Measurements from ENCODE around the gene PXN.
"Not testable (repeated sequence)": the region's sequence is repeated elsewhere in the genome, so short reads cannot be mapped to it uniquely, and the experiment has no call there.

Gene PXN

DNA sequence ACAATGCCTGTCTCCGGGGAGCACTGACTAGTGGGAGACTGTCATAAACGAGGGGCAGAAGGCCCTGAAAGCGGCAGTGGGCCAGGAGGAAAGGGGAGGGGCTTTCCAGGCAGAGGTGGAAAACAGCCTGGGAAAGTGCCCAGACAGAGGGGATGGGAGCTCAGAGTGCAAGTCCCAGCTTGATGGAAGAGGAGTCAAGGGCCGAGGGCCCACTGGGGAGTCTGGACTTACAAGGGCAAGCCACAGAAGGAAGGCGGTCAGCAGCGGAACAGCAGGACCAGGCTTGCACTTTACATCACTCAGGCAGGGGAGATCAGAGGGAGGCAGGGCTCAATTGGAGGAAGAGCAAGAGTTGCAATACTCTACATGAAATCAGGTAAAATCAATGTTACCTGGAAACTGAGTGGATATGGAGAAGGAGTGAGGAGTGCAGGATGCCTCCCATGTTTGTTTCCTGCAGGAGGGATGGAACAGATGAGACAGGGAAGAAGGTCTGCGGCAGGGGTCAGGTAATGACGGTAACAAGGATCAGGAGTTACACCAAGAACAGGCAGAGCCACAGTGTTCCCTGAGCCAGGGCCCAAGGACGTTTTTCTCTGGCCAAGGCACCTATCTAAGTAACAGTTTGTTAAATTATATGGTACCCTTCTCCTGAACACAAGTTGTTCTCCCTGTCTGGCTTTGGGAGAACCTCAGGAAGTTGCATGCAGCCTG lies 23.8 kb downstream of the PXN start:
- DNase-seq (ENCODE audit: low spot score), result no peak

DNA sequence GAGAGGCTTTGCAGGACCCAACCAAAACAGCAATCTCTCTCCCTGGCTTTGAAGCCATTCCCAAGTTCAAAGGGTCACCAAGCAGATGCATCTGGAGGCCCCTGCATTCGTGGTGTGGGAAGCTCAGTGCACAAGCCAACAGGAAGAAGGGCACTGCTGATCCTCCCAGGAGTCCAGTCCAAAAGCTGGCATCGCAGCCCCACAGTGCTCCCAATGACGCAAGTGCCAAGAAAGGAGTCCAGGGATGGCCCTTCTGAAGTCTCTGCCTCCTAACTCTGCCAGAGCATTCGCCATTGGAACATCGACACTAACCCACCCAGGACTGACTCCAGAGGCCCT lies 25.1 kb downstream of the PXN start:
- DNase-seq (ENCODE audit: low spot score), result no peak

- DNase-seq (ENCODE audit: low spot score), result no peak
Measured at GRCh38 chr12:120239776-120240494, 25.6 kb downstream of the PXN start.

GRCh38 chr12:120238839-120239445 lies 26.6 kb downstream of the PXN start:
- no peak for DNase-seq (ENCODE audit: low spot score)

DNA sequence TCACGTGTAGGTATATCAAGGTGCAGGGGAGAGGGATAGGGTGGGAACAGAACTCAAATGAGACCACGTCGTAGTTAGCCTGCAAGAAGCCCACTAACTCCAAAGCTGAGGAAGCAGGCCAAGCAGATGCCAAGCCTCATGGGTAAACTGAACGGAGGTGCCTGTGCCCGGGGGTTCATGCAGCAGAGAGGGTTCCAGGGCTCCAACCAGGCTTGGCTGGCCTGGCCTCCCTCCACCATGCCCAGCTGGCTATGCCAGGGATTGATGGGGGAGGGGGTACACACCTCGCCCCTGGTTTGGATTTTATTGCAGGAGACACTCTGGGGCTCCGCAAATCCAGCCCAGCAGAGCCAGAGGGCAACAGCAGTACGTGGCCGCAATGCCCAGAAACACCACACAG lies 27.3 kb downstream of the PXN start:
- no peak for DNase-seq (ENCODE audit: low spot score)

DNA sequence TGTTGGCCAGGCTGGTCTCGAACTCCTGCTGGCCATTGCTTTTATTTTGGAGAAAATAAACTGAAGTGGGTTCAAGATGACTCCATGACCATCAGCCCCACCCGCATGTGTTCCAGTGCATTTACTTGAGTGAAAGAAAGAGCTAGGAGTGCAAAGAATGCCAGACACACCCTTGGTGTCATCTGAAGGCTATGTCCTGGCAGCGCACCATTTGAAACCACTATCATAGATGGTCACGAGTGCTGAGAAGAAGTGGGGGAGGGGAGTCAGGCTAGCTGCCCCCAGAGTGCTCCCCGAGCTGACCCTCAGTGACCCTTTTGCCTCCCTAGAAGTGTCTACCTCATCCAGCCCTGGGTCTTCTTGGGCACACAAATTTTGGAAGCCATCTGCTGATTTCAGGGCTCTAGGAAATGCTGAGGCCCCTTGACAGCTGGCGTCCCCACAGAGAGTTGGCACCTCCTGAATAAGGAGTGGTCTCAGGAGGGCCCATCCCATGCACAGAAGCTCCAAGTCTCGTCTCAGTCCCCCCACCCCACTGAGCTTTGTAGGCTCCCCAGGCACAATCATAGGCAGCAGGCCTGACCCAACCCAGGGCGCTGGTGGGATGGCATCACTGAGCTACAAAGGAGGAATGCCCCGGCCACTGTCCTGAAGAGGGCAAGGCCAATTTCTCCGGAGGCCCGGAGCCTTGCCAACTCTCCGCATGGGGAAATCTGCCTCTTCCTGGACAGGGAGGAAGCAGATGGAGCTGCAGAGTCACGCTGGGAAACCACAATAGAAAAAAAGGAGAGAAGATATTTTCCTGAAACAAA lies 28.0 kb downstream of the PXN start:
- DNase-seq (ENCODE audit: low spot score), result no peak

DNA sequence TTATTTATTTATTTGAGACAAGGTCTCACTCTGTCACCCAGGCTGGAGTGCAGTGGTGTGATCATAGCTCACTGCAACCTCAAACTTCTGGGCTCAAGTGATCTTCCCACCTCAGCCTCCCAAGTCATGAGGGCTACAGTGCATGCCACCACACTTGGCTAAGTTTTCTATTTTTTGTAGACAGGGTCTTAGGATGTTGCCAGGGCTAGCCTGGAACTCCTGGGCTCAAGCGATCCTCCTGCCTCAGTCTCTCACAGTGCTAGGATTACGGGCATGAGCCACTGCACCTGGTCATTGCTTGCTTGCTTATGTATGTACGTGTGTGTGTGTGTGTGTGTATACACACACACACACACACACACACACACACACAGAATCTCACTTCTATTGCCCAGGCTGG lies 28.7 kb downstream of the PXN start:
- DNase-seq (ENCODE audit: low spot score), result not testable (repeated sequence)

DNA sequence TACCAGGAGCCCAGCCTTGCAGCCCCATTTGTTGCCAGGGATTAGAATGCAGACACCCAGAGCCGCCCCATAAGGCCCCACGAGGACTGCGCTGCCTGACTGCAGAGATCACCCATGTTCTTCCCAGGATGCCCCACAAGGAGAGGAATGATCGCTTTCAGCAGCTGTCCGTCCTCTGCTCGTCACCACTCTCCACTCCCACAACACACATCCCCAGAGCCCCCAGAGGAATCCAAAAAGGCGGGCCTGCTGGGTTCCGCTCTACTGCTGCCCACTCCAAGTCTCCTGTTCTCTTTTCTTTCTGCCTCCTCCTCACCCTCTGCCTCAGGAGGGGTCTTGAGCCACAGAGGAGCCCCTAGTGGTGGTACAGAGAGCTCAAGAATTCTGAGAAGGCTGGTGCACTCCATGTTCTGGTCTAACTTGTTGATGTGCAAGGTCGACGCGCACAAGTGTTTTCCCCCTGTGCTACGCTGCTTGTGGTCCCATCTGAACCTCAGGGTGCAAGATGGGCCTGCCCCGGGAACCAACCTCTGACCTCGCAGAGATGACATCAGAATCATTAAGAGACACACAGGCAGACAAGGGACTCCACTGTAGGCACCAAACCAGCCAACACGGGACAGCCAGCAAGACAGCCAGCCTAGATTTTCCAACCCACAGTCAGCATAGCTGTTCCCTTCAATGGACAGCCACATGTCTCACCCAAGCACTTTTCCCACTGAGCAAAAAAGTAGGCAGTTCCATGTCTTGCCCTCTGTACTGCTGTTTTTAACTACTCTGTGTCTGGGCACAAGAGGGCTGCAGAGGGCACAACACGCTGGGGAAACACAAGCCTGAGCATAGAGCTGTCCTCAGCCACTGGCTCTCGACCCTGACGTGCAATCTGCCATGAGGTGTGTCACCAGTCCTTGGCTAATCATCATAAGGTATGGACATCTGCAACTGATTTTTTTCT lies 29.9 kb downstream of the PXN start:
- DNase-seq (ENCODE audit: low spot score), result no peak

- DNase-seq (ENCODE audit: low spot score), result peak; percentile 89
Measured at GRCh38 chr12:120234643-120235368, 30.7 kb downstream of the PXN start.

- DNase-seq (ENCODE audit: low spot score), result no peak
Measured at GRCh38 chr12:120231316-120232011, 34.1 kb downstream of the PXN start.

DNA sequence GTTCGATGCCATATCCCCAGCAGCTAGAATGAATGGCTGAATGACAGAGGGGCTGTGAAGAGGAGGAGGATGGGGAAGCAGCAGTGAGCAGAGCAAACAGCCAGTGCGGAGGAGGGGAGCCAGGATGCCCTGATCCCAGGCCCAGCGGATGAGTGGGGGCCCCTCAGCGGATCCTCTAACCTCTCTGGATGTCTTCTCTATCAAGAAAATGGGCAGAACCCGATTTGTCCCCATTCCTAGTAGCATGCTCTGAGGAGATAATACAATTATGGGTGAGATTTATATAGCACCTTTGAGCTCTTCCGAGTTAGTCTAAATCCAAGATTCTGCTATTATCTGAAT lies 34.6 kb downstream of the PXN start:
- DNase-seq (ENCODE audit: low spot score), result no peak

- no peak for DNase-seq (ENCODE audit: low spot score)
Measured at GRCh38 chr12:120230326-120230973, 35.1 kb downstream of the PXN start.

- DNase-seq (ENCODE audit: low spot score), result no peak
Measured at GRCh38 chr12:120229487-120230325, 35.8 kb downstream of the PXN start.

- DNase-seq (ENCODE audit: low spot score), result no peak
Measured at GRCh38 chr12:120229071-120229486, 36.5 kb downstream of the PXN start.

DNA sequence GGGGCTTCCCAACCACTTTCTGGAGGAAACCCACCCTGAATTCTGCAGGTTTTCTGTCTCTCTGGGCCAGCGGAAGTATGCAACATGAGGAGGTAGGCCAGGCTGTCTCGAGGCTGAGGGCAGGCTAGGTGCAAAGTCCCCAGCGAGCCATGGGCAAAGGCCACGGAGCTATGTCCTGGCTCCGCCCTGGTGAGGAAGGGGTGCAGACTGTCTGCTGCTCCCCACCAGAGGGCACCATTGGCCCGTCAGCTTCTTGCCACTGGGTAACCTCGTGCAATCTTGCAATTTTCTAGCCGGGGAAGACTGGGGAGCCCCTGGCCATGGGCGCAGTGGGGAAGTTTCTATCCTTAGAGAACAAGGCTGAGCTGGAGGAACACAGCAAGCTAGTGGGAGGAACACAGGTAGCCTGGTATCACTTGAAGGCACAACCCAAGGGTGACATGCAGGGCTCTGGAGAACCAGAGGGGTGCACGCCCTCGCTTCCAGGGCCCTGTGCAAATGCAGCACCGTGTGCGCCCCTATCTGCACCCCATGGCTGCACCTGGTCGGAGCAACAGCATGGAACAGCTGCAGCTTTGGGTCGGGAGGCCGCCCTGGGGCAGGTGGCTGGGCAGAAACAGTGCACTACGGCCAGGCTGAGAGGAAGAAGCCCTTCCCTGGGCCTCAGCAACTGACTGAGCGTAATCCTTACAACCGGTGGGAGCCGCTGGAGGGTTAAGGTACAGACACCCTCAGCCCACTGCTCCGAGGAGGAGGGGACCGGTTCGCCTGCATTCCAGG lies 37.0 kb downstream of the PXN start:
- peak; percentile 83 for DNase-seq (ENCODE audit: low spot score)

- no peak for DNase-seq (ENCODE audit: low spot score)
Measured at GRCh38 chr12:120228041-120228290, 37.6 kb downstream of the PXN start.

DNA sequence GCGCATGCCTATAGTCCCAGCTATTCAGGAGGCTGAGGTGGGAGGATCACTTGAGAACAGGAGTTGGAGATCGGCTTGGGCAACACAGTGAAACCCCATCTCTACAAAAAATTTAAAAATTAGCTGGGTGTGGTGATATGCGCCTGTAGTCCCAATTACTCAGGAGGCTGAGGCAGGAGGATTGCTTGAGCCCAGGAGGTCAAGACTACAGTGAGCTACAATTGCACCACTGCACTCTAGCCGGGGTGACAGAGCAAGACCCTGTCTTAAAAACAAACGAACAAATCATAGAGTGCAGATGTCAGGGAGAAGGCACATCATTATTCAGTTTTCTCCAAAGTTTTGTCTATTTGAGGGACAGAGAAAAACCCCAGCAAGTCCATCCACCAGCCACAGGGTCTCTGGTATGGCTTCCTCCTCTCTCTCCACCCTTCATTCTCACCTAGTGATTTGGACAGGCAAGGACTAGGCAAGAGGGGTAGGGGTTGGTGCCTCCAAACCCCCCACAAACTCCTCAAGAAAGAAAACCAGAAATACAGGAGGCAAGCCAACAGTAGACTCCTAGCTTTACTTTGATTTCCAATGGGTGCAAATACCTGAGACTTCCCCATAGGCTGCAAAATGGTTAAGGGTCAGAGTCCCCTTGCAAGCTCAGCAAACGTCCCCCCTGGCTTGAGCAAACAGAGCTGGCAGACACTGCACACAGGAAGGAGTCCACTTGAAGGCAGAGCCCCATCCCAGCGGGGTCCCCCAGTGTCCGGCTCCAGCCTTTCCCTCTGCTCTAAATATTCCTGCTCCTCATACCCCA lies 38.1 kb downstream of the PXN start:
- DNase-seq (ENCODE audit: low spot score), result no peak

All from pons (tissue), 1 donor.